ENCODE results near the gene JAK2. TPM values are rescaled to one million over a fixed set of nuclear protein-coding genes. Genes with fewer than 3 reads are reported as not detected.

JAK2 gene
- total RNA-seq, 1 experiment from 2014 or later = 10.5 TPM

DNA sequence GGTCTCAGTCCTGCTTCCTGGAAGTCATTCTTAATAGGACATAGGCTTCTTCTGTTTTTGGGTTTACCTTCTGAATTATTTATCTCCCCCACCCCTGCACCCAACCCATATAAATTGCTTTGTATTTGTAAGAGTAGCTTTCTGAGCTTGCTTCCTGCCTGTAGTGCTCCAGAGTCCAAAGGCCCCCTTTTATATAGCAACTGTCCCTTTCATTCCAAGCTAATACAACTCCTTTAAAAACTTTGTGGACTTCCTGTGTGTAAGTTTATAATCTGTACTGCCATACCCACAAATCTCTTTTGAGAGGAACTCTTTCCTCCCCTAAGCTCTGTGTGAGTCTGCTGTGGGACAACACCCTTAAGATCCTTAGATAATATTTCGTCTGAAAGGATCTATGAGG lies 7.8 kb downstream of the JAK2 start:
- Histone ChIP-seq H3K27me3 (replicated peaks; ENCODE audit: insufficient read depth, low read depth, low read length, poor library complexity) (no peaks in the 10 kb centered on the region), H3K4me1 (ENCODE audit: insufficient read depth, low read length, poor library complexity, severe bottlenecking) (peaks cover 11% of the 10 kb centered on the region), H3K9me3 (ENCODE audit: low read depth, low read length, poor library complexity, severe bottlenecking) (peaks cover 4% of the 10 kb centered on the region), H3K36me3 (ENCODE audit: insufficient read depth, low read length, poor library complexity, severe bottlenecking) (no peaks in the 10 kb centered on the region), H3K4me3 (ENCODE audit: low read depth, low read length, poor library complexity, severe bottlenecking) (no peak overlapping the region), H3K27ac (ENCODE audit: low read depth, low read length, poor library complexity, severe bottlenecking) (no peak overlapping the region)
- DNase-seq (ENCODE audit: low spot score) = no peak
- TF ChIP-seq EZH2 (IDR thresholded peaks at IDR 0.05; ENCODE audit: borderline replicate concordance, low read depth, low read length, poor library complexity, severe bottlenecking) = no peak
- TF ChIP-seq, protein P1, sequence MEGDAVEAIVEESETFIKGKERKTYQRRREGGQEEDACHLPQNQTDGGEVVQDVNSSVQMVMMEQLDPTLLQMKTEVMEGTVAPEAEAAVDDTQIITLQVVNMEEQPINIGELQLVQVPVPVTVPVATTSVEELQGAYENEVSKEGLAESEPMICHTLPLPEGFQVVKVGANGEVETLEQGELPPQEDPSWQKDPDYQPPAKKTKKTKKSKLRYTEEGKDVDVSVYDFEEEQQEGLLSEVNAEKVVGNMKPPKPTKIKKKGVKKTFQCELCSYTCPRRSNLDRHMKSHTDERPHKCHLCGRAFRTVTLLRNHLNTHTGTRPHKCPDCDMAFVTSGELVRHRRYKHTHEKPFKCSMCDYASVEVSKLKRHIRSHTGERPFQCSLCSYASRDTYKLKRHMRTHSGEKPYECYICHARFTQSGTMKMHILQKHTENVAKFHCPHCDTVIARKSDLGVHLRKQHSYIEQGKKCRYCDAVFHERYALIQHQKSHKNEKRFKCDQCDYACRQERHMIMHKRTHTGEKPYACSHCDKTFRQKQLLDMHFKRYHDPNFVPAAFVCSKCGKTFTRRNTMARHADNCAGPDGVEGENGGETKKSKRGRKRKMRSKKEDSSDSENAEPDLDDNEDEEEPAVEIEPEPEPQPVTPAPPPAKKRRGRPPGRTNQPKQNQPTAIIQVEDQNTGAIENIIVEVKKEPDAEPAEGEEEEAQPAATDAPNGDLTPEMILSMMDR (conservative IDR thresholded peaks at IDR 0.05; ENCODE audit: low read depth, low read length) = no peak
- CTCF ChIA-PET = interaction anchor here (1.4 kb wide), 1 partner anchor 230 kb away, joined by 3 read pairs; no protein-coding TSS in a partner anchor
- POLR2A ChIA-PET (ENCODE audit: low non-redundant PET) = no interaction called here
- no TSS peak for BruUV-seq (replicated peaks)
- intact Hi-C loops (cut with micrococcal nuclease; ENCODE audit: unreplicated experiment) = loop anchor here (10.0 kb wide), 1 partner anchor 432 kb away; no protein-coding TSS in a partner anchor

DNA sequence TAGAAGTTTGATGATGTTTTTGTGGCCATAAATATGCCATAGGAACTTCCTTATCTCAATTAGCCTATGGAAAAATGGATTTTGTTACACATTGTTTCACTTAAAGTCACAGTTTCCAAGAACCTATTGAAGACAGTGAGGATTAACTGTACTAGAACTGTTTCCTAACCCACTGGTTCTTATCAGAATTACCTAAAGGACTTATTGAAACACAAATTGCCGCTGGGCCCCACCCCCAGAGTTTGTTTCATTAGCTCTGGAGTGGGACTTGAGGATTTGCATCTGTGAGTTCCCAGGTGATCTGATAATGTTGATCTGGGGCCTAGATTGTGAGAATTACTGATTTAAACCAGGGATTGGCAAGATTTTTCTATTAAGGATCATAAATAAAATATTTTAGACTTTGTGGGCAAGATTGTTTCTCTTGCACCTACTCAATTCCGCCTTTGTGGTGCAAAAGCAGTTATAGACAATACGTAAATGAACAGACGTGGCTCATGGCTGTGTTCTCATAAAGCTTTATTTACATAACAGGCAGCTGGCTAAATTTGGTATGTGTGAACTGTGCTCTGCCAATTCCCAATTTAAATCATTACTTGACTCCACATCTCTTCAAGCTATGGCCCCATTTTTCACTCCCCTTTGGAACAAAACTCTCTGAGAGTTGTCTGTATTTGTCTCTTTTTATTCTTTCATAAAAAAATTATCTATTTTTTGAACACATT lies 9.3 kb downstream of the JAK2 start:
- ChIA-PET CTCF (no interaction called here), POLR2A (ENCODE audit: low non-redundant PET) (no interaction called here)
- no peak for DNase-seq (ENCODE audit: low spot score)
- H3K4me3 ChIP-seq (ENCODE audit: low read depth, low read length, poor library complexity, severe bottlenecking) = no peak overlapping the region
- H3K4me1 ChIP-seq (ENCODE audit: insufficient read depth, low read length, poor library complexity, severe bottlenecking) = peaks cover 4% of the 10 kb centered on the region
- intact Hi-C loops (cut with micrococcal nuclease; ENCODE audit: unreplicated experiment) = loop anchor here (10.0 kb wide), 1 partner anchor 430 kb away; no protein-coding TSS in a partner anchor
- no TSS peak for BruUV-seq (replicated peaks)
- no peaks in the 10 kb centered on the region for H3K27me3 ChIP-seq (replicated peaks; ENCODE audit: insufficient read depth, low read depth, low read length, poor library complexity)
- no peaks in the 10 kb centered on the region for H3K36me3 ChIP-seq (ENCODE audit: insufficient read depth, low read length, poor library complexity, severe bottlenecking)
- TF ChIP-seq EZH2 (IDR thresholded peaks at IDR 0.05; ENCODE audit: borderline replicate concordance, low read depth, low read length, poor library complexity, severe bottlenecking) = no peak
- H3K27ac ChIP-seq (ENCODE audit: low read depth, low read length, poor library complexity, severe bottlenecking) = no peak overlapping the region
- H3K9me3 ChIP-seq (ENCODE audit: low read depth, low read length, poor library complexity, severe bottlenecking) = peaks cover 4% of the 10 kb centered on the region

DNA sequence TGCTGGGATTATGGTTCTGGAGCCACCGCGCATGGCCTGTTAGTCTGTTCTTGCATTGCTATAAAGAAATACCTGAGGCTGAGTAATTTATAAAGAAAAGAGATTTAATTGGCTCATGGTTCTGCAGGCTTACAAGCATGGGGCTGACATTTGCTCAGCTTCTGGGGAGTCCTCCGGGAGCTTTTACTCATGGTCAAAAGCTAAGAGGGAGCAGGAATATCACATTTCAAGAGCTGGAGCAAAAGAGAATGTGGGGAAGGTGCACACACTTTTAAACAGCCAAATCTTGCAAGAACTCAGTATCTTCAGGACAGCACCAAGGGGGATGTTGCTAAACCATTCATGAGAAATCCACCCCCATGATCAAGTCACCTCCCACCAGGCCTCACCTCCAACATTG lies 12.1 kb downstream of the JAK2 start:
- Histone ChIP-seq H3K36me3 (ENCODE audit: insufficient read depth, low read length, poor library complexity, severe bottlenecking) (no peaks in the 10 kb centered on the region), H3K27ac (ENCODE audit: low read depth, low read length, poor library complexity, severe bottlenecking) (no peak overlapping the region), H3K27me3 (replicated peaks; ENCODE audit: insufficient read depth, low read depth, low read length, poor library complexity) (no peaks in the 10 kb centered on the region), H3K9me3 (ENCODE audit: low read depth, low read length, poor library complexity, severe bottlenecking) (peaks cover 4% of the 10 kb centered on the region), H3K4me1 (ENCODE audit: insufficient read depth, low read length, poor library complexity, severe bottlenecking) (peaks cover 4% of the 10 kb centered on the region), H3K4me3 (ENCODE audit: low read depth, low read length, poor library complexity, severe bottlenecking) (no peak overlapping the region)
- no peak for DNase-seq (ENCODE audit: low spot score)
- intact Hi-C loops (cut with micrococcal nuclease; ENCODE audit: unreplicated experiment) = loop anchor here (10.0 kb wide), 1 partner anchor 428 kb away; no protein-coding TSS in a partner anchor
- POLR2A ChIA-PET (ENCODE audit: low non-redundant PET) = no interaction called here
- CTCF ChIA-PET = no interaction called here
- no TSS peak for BruUV-seq (replicated peaks)
- TF ChIP-seq, protein P1 (conservative IDR thresholded peaks at IDR 0.05; ENCODE audit: low read depth, low read length) = no peak
- TF ChIP-seq EZH2 (IDR thresholded peaks at IDR 0.05; ENCODE audit: borderline replicate concordance, low read depth, low read length, poor library complexity, severe bottlenecking) = no peak

Data from A673 (cell line).